SIG-M5 (cell line): Measurements from ENCODE around the gene C11orf98.
A peak's percentile ranks its signal among the peaks of the same experiment; 100 is the strongest.
"Not testable (repeated sequence)": the region's sequence is repeated elsewhere in the genome, so short reads cannot be mapped to it uniquely, and the experiment has no call there.

Experiments used
- DNase-seq: peaks from one replicate; lab custom pipeline; 2025; lab: John Stamatoyannopoulos, UW

Gene C11orf98

DNA sequence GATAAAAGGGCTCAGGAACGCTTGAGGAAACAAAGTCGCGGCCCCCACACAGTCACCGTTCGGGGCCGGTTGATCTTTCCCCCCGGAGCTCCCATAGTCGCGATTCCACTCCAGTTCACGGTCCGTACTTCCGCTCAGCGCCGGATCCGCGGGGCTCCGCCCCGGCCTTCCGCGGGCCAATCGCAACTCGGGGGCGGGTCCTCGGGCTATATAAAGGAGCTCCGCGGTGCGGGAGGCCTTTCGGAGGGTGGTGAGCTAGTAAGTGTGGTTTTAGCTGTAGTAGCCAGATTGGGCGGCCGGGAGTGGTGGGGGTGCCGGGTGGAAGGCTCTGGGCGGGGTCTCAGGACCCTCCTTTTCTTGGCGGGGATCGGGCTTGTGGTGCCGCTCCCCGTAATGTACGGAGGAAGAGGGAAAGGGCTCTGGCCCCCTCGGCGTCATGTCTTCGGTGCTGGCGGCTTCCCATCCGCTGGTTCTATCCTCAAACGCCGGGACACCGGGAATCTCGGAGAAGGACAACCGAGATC lies at the start of gene C11orf98, which contains the start of gene CSKMT:
Gene C11orf98, minus strand, starts transcription at position 136 of the 524 bp plus-strand sequence. Its CDS starts 41 bp downstream, at position 95.
Gene CSKMT, plus strand, starts transcription at position 238 of the 524 bp plus-strand sequence. CDS start 568 bp downstream, outside the sequence.
- DNase-seq, result peak; percentile 51

GRCh38 chr11:62713343-62713742 lies 48.3 kb upstream of the C11orf98 start:
- no peak for DNase-seq

DNA sequence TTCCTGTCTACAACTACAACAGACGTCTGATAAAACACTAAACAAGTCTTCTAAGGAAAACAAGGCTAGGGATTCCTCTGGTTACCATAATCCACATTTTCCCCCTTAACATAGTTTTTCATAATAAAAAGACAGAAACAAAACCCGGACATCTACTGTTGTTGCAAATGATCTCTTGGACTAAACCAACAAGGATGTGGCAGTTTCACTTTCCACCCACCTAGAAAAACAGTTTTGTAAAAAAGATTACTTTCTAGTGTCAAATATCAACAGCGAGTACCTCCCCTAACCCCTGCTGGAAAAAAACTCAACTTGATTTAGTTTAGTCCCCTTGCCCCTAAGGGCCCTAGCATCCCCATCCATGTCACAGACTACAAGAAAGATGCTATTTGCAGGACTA lies 47.9 kb upstream of the C11orf98 start:
- no peak for DNase-seq

DNA sequence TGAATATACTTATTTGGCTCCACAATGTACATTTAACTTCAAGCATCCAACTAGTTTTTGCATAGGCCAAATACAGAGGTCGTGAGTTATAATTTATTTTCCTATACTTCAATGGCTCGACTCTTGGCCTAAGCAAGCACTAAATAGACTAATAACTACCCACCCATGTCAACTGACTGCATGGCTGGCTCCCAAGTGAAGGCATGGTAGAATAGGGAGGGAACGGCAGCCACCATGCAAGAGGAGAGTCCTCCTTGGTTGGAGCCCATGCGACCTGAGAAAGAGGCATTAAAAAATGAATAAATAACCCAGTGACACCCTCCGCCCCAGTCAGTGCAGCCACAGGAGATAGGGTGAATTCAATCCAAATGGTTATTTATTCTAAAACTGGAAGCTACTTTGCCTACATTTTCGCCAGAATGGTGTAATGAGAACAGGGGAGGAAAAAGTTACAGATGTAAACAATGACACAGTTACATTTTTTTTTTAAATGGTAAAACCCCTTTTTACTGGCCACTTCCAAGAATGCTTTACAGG lies 47.3 kb upstream of the C11orf98 start:
- DNase-seq, result no peak

- no peak for DNase-seq
Observed at GRCh38 chr11:62710001-62710345, 45.0 kb upstream of the C11orf98 start.

- DNase-seq, result peak; percentile 90
Observed at GRCh38 chr11:62709247-62710000, 44.4 kb upstream of the C11orf98 start.

DNA sequence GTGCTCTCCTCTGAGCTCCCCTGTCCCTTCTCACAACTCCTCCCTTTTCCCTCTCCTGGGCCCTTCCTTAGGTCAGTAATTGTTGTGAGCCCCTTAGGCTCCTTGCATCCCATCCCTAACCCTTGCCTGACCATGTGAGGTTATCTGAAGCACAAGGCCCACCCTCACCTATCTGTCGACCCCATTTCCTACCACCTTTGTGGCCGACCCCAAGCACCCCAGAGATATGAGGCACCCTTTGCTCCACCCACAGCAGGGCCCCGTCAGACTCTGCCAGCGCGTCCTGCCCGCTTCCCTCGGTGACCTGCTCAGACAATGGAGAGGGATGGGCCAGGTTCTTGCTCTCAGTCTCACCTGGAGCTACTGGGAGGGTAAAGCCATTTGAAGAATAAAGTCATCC lies 43.8 kb upstream of the C11orf98 start:
- DNase-seq, result no peak

GRCh38 chr11:62708392-62708791 lies 43.4 kb upstream of the C11orf98 start:
- DNase-seq, result no peak

DNA sequence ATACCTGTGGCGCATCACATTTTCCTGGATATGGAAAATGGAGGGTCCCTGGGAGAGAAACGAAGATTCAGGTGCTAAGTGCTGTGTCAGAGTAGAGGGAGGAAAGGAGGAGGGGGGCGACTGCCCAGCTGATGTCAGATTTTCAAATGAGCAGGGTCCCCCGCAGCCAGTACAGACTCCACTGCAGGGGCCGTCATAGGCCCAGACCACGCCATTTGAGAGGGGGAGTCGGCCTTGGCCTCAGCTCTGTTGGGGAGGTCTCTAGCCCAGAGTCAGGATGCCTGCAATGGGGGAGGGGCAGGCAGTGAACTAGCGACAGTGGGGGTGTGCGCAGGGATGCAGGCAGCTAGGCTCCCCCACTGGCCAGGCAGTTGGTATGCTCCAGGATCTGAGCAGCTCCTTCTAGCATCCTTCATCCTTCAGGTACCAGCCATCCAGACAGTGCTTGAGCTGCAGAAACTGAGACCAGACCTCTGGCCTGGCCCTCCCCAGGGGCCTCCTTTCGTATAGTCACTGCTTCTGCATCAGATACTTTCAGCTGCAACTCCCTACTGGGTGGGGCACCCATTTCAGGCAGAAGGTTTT lies 42.4 kb upstream of the C11orf98 start, which contains the start of the genes BSCL2 and GNG3:
Gene BSCL2, minus strand, starts transcription at position 148 of the 585 bp plus-strand sequence. CDS start 229 bp downstream, outside the sequence.
Gene GNG3, plus strand, starts transcription at position 400 of the 585 bp plus-strand sequence. CDS start 620 bp downstream, outside the sequence.
- no peak for DNase-seq

GRCh38 chr11:62706850-62707247 lies 41.8 kb upstream of the C11orf98 start:
- no peak for DNase-seq

DNA sequence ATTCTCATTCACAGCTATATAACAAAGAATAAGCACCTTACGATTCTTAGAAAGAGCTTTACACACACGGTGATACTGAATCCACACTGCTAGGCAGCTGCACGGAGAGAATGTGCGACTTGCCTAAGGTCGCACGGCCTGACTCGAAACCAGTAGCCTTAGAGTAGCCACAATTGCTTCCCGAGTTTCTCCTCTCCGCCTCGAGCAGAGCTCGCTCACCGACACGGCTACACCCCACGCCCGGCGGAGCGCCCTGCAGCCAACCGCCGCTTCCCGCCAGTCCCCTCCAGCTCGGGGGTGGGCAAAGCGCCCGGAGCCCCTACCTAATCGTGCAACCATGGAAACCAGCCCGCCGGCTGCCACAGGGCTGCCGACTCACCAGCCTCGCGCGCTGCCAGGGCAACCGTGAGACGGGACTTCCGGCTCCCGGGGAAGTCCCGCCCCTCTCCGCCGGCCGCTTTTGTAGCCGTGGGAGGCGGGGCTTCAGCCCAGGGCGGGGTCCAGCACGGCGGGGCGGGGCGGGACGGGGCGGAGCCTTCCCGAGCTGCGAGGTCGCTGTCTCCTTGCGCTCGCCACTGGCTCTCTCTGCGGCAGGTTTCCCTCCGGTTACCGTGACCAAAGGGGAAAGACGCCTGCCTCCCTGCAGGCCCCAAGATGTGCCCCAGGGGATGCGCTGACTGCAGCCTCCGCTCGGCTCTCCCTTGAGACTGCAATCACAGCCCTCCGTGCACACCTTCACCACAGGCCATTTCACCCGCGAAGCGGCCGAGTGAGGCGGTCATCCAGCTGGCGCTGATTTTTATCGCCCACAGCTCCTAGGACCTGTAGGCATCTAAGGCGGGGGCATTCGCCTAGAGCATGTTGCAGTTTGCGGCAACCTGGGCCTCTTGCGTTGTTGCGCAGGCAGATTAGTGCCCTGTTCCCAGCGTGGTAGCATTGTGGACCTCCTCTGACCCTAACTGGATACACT lies 41.2 kb upstream of the C11orf98 start:
- peak; percentile 38 for DNase-seq

GRCh38 chr11:62705413-62705812 lies 40.4 kb upstream of the C11orf98 start:
- no peak for DNase-seq

GRCh38 chr11:62703921-62704320 lies 38.9 kb upstream of the C11orf98 start:
- not testable (repeated sequence) for DNase-seq

DNA sequence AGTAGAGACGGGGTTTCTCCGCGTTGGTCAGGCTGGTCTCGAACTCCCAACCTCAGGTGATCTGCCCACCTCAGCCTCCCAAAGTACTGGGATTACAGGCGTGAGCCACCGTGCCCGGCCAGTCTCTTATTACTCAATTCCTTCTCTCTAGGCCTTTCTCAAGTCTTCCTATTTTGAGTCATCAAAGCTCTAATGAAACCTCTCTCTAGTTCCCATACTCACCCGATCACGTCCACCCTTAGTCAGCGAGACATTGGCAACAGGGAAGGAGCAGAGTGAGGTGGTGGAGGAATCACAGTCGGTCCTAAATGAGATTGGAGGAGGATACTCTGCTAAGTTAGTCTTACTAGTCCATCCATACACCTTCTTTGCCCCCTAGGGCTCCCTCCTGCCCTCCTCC lies 37.2 kb upstream of the C11orf98 start:
- no peak for DNase-seq

DNA sequence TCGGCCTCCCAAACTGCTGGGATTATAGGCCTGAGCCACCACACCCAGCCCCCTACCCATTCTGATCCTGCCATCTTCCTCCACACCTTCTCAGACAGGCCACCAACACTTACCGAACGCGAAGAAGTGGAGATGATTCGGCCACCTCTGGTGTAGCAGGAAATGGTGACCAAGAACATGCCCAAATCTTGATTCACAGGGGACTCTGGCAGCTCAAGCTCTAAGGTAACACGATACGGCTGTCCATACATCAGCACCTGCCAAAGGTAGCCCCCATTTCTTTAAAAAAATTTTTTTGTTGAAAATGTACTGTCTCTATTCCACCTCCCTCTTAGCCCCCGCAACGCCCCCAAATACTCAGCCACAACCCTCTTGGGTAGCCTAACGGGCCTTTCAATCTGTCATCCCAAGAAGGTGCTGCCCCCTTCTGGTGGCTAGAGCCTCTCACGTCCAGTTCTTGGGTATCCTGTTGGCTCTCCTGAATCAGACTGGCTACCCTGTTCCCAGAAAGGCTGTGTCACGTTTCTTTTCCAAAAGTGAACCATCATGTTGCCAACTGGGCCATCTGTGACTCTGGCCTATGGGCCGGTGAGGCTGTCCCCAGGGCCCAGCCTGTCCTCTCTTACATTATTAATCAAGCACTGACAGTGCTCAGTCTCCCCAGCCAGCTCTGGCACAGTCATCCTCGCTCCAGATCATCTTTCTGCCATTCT lies 29.6 kb upstream of the C11orf98 start:
- no peak for DNase-seq

- not testable (repeated sequence) for DNase-seq
Observed at GRCh38 chr11:62693624-62694023, 28.6 kb upstream of the C11orf98 start.

- DNase-seq, result no peak
Observed at GRCh38 chr11:62689421-62690183, 24.6 kb upstream of the C11orf98 start, which contains the start of gene LRRN4CL. TSS of gene LRRN4CL (minus strand) at chr11:62689530. CDS start at chr11:62688508, 1,022 bp downstream.

GRCh38 chr11:62688491-62688890 lies 23.5 kb upstream of the C11orf98 start:
- DNase-seq, result no peak

GRCh38 chr11:62687508-62688396 lies 22.7 kb upstream of the C11orf98 start:
- DNase-seq, result no peak
